ENCODE measurements around the gene CDH7. TPM values are rescaled to one million over a fixed set of nuclear protein-coding genes. Genes with fewer than 3 reads are reported as not detected.

The CDH7 gene
- total RNA-seq, 1 donor from 2014 or later: 2.7 TPM

- H3K27me3 ChIP-seq: no peaks in the 10 kb centered on the region
- Mint-ChIP-seq H3K27me3 (ENCODE audit: insufficient read depth, low read depth) (no peaks in the 10 kb centered on the region), H3K9me3 (no peaks in the 10 kb centered on the region), H3K36me3 (no peaks in the 10 kb centered on the region), H3K4me1 (no peaks in the 10 kb centered on the region), H3K27ac (no peak overlapping the region), H3K4me3 (no peak overlapping the region)
- H3K4me1 ChIP-seq: no peaks in the 10 kb centered on the region
- H3K79me2 ChIP-seq (ENCODE audit: low read depth): no peaks in the 10 kb centered on the region
- TF ChIP-seq EZH2phosphoT487 (IDR thresholded peaks at IDR 0.05) (no peak), CTCF (IDR thresholded peaks at IDR 0.05) (no peak), EZH2 (IDR thresholded peaks at IDR 0.05) (no peak)
- H3K9me3 ChIP-seq (ENCODE audit: low read depth): no peaks in the 10 kb centered on the region
- H3K9ac ChIP-seq: no peak overlapping the region
- H2AFZ ChIP-seq (replicated peaks): no peak overlapping the region
- DNase-seq (ENCODE audit: low spot score): no peak
- no peaks in the 10 kb centered on the region for H3F3A ChIP-seq (ENCODE audit: low read depth)
- no peaks in the 10 kb centered on the region for H3K36me3 ChIP-seq
- H4K20me1 ChIP-seq (ENCODE audit: low read depth): no peaks in the 10 kb centered on the region
- H3K4me3 ChIP-seq: no peak overlapping the region
- H3K4me2 ChIP-seq: no peak overlapping the region
- no peak overlapping the region for H3K27ac ChIP-seq
Measured at GRCh38 chr18:65869527-65869926, 118.7 kb downstream of the CDH7 start.

- Histone ChIP-seq H4K20me1 (ENCODE audit: low read depth) (no peaks in the 10 kb centered on the region), H3F3A (ENCODE audit: low read depth) (no peaks in the 10 kb centered on the region), H2AFZ (replicated peaks) (no peak overlapping the region), H3K9me3 (ENCODE audit: low read depth) (no peaks in the 10 kb centered on the region), H3K36me3 (no peaks in the 10 kb centered on the region), H3K4me1 (no peaks in the 10 kb centered on the region), H3K9ac (no peak overlapping the region), H3K27ac (no peak overlapping the region), H3K4me3 (no peak overlapping the region), H3K79me2 (ENCODE audit: low read depth) (no peaks in the 10 kb centered on the region), H3K4me2 (no peak overlapping the region), H3K27me3 (no peaks in the 10 kb centered on the region)
- Mint-ChIP-seq H3K4me1 (no peaks in the 10 kb centered on the region), H3K36me3 (no peaks in the 10 kb centered on the region), H3K27ac (no peak overlapping the region), H3K27me3 (ENCODE audit: insufficient read depth, low read depth) (no peaks in the 10 kb centered on the region), H3K9me3 (no peaks in the 10 kb centered on the region), H3K4me3 (no peak overlapping the region)
- TF ChIP-seq CTCF (IDR thresholded peaks at IDR 0.05) (no peak), EZH2phosphoT487 (IDR thresholded peaks at IDR 0.05) (no peak), EZH2 (IDR thresholded peaks at IDR 0.05) (no peak)
- DNase-seq (ENCODE audit: low spot score): no peak
Measured at GRCh38 chr18:65876310-65876709, 125.5 kb downstream of the CDH7 start.

- Histone ChIP-seq H3K27me3 (peaks cover 41% of the 10 kb centered on the region), H3K4me2 (no peak overlapping the region), H3K9ac (no peak overlapping the region), H4K20me1 (ENCODE audit: low read depth) (no peaks in the 10 kb centered on the region), H3K9me3 (ENCODE audit: low read depth) (no peaks in the 10 kb centered on the region), H3F3A (ENCODE audit: low read depth) (no peaks in the 10 kb centered on the region), H3K27ac (no peak overlapping the region), H3K4me1 (no peaks in the 10 kb centered on the region), H3K4me3 (no peak overlapping the region), H3K36me3 (no peaks in the 10 kb centered on the region), H3K79me2 (ENCODE audit: low read depth) (no peaks in the 10 kb centered on the region), H2AFZ (replicated peaks) (no peak overlapping the region)
- Mint-ChIP-seq H3K27me3 (ENCODE audit: insufficient read depth, low read depth) (no peaks in the 10 kb centered on the region), H3K4me1 (peaks cover 16% of the 10 kb centered on the region), H3K36me3 (no peaks in the 10 kb centered on the region), H3K27ac (no peak overlapping the region), H3K4me3 (no peak overlapping the region), H3K9me3 (no peaks in the 10 kb centered on the region)
- TF ChIP-seq EZH2 (IDR thresholded peaks at IDR 0.05) (no peak), EZH2phosphoT487 (IDR thresholded peaks at IDR 0.05) (no peak), CTCF (IDR thresholded peaks at IDR 0.05) (no peak)
- DNase-seq (ENCODE audit: low spot score): no peak
Measured at GRCh38 chr18:65897292-65897691, 146.5 kb downstream of the CDH7 start.
